Karpas-422 (cell line): ENCODE results near the gene IFT25. TPM values are rescaled to one million over a fixed set of nuclear protein-coding genes. Genes with fewer than 3 reads are reported as not detected.
A peak's percentile ranks its signal among the peaks of the same experiment; 100 is the strongest.

Experiments
- DNase-seq: peaks from one replicate; pipeline ENCODE4 v3.0.0-alpha.2; 2015
- H2AFZ ChIP-seq: fragments of 200-600 bp; sonication (generic); 2 replicates; pipeline ENCODE4 v1.6.1; 2014; ENCODE audit warnings: antibody characterized with exemption, low read length, mixed read lengths
- H3K27ac ChIP-seq: fragments of 200-600 bp; sonication (generic); 2 replicates; pipeline ENCODE4 v1.5.1; 2014; ENCODE audit warnings: mild to moderate bottlenecking, low read length, moderate library complexity
- H3K27me3 ChIP-seq: fragments of 200-600 bp; sonication (generic); 2 replicates; pipeline ENCODE4 v1.6.1; 2014; ENCODE audit warnings: low read length, mixed read lengths
- H3K36me3 ChIP-seq: fragments of 200-600 bp; sonication (generic); 2 replicates; pipeline ENCODE4 v1.6.1; 2014; ENCODE audit warnings: low read length, mixed read lengths; ENCODE audit not compliant: insufficient read depth
- H3K4me1 ChIP-seq: fragments of 200-600 bp; sonication (generic); 2 replicates; pipeline ENCODE4 v1.6.1; 2014; ENCODE audit warnings: mild to moderate bottlenecking, low read length, mixed read lengths
- H3K4me2 ChIP-seq: fragments of 200-600 bp; sonication (generic); 2 replicates; pipeline ENCODE4 v1.6.1; 2014; ENCODE audit warnings: low read length, low read depth, mild to moderate bottlenecking; ENCODE audit not compliant: poor library complexity, severe bottlenecking
- H3K4me3 ChIP-seq: fragments of 200-600 bp; sonication (generic); 2 replicates; pipeline ENCODE4 v1.5.1; 2014; ENCODE audit warnings: mild to moderate bottlenecking, antibody characterized with exemption, low read length, mixed read lengths
- H3K79me2 ChIP-seq: fragments of 200-600 bp; sonication (generic); 2 replicates; pipeline ENCODE4 v1.6.1; 2014; ENCODE audit warnings: mild to moderate bottlenecking, low read length, mixed read lengths
- H3K9ac ChIP-seq: fragments of 200-600 bp; sonication (generic); 2 replicates; pipeline ENCODE4 v1.6.0; 2014; ENCODE audit warnings: low read length
- H3K9me2 ChIP-seq: fragments of 200-600 bp; sonication (generic), shearing (Covaris generic); replicated peaks from 2 replicates; pipeline ENCODE4 v1.6.0; 2014; ENCODE audit warnings: mild to moderate bottlenecking, low read length, moderate library complexity; ENCODE audit not compliant: insufficient read depth
- H3K9me3 ChIP-seq: fragments of 300-700, 200-600 bp; sonication (generic); 2 replicates; pipeline ENCODE4 v1.6.1; 2014; ENCODE audit warnings: low read length, mixed read lengths
- H4K20me1 ChIP-seq: fragments of 200-600 bp; sonication (generic); 2 replicates; pipeline ENCODE4 v1.6.1; 2014; ENCODE audit warnings: mild to moderate bottlenecking, antibody characterized with exemption, low read length, low read depth; ENCODE audit not compliant: insufficient read depth
- total RNA-seq: library from RNA; depleted of rRNA; stranded (reverse); fragments of >200 nt; shearing (Covaris generic); gene quantifications from 2 replicates; pipeline ENCODE4 v1.2.3, GENCODE V29; 2014; ENCODE audit warnings: low replicate concordance

The IFT25 gene
- total RNA-seq, 1 experiment from 2014 or later = 102 TPM

GRCh38 chr1:53905509-53905908, 40.0 kb downstream of the IFT25 start:
- H3K9ac ChIP-seq = no peak overlapping the region
- H3K4me1 ChIP-seq = peaks cover 17% of the 10 kb centered on the region
- DNase-seq = no peak
- no peak overlapping the region for H3K4me2 ChIP-seq
- H3K79me2 ChIP-seq = no peaks in the 10 kb centered on the region
- no peaks in the 10 kb centered on the region for H3K27me3 ChIP-seq
- no peak overlapping the region for H3K4me3 ChIP-seq
- no peak overlapping the region for H2AFZ ChIP-seq
- H4K20me1 ChIP-seq = no peaks in the 10 kb centered on the region
- no peaks in the 10 kb centered on the region for H3K9me2 ChIP-seq
- no peak overlapping the region for H3K27ac ChIP-seq
- H3K9me3 ChIP-seq = no peaks in the 10 kb centered on the region
- no peaks in the 10 kb centered on the region for H3K36me3 ChIP-seq

GRCh38 chr1:53902235-53903138, 43.0 kb downstream of the IFT25 start:
- Histone ChIP-seq H3K4me3 (no peak overlapping the region), H2AFZ (no peak overlapping the region), H3K9me3 (no peaks in the 10 kb centered on the region), H3K9me2 (no peaks in the 10 kb centered on the region), H3K9ac (no peak overlapping the region), H3K4me1 (peaks cover 17% of the 10 kb centered on the region), H3K4me2 (no peak overlapping the region), H3K79me2 (no peaks in the 10 kb centered on the region), H3K36me3 (no peaks in the 10 kb centered on the region), H4K20me1 (no peaks in the 10 kb centered on the region), H3K27ac (no peak overlapping the region), H3K27me3 (no peaks in the 10 kb centered on the region)
- no peak for DNase-seq

- Histone ChIP-seq H4K20me1 (no peaks in the 10 kb centered on the region), H3K79me2 (no peaks in the 10 kb centered on the region), H3K27ac (no peak overlapping the region), H3K4me3 (no peak overlapping the region), H3K36me3 (no peaks in the 10 kb centered on the region), H3K9me2 (no peaks in the 10 kb centered on the region), H3K9ac (no peak overlapping the region), H3K27me3 (no peaks in the 10 kb centered on the region), H3K9me3 (no peaks in the 10 kb centered on the region), H2AFZ (no peak overlapping the region), H3K4me2 (no peak overlapping the region), H3K4me1 (peaks cover 16% of the 10 kb centered on the region)
- DNase-seq = no peak
Measured at GRCh38 chr1:53899708-53900107, 45.8 kb downstream of the IFT25 start.

- H3K4me1 ChIP-seq = peaks cover 11% of the 10 kb centered on the region
- no peak overlapping the region for H3K4me3 ChIP-seq
- no peaks in the 10 kb centered on the region for H3K79me2 ChIP-seq
- DNase-seq = no peak
- H3K9ac ChIP-seq = no peak overlapping the region
- no peaks in the 10 kb centered on the region for H3K9me3 ChIP-seq
- H4K20me1 ChIP-seq = no peaks in the 10 kb centered on the region
- H3K36me3 ChIP-seq = no peaks in the 10 kb centered on the region
- no peak overlapping the region for H3K4me2 ChIP-seq
- H3K27ac ChIP-seq = no peak overlapping the region
- no peak overlapping the region for H2AFZ ChIP-seq
- H3K9me2 ChIP-seq = no peaks in the 10 kb centered on the region
- H3K27me3 ChIP-seq = no peaks in the 10 kb centered on the region
Measured at GRCh38 chr1:53899206-53899628, 46.3 kb downstream of the IFT25 start.

- H3K9me2 ChIP-seq = no peaks in the 10 kb centered on the region
- H3K4me3 ChIP-seq = no peak overlapping the region
- H3K9me3 ChIP-seq = no peaks in the 10 kb centered on the region
- no peaks in the 10 kb centered on the region for H3K36me3 ChIP-seq
- H3K9ac ChIP-seq = no peak overlapping the region
- H3K4me1 ChIP-seq = peaks cover 5% of the 10 kb centered on the region
- H4K20me1 ChIP-seq = no peaks in the 10 kb centered on the region
- no peaks in the 10 kb centered on the region for H3K79me2 ChIP-seq
- H3K4me2 ChIP-seq = no peak overlapping the region
- DNase-seq = no peak
- no peaks in the 10 kb centered on the region for H3K27me3 ChIP-seq
- H3K27ac ChIP-seq = no peak overlapping the region
- H2AFZ ChIP-seq = no peak overlapping the region
Measured at GRCh38 chr1:53896635-53897229, 48.8 kb downstream of the IFT25 start.

GRCh38 chr1:53895421-53895820, 50.1 kb downstream of the IFT25 start:
- no peaks in the 10 kb centered on the region for H3K9me2 ChIP-seq
- H3K4me3 ChIP-seq = no peak overlapping the region
- H3K27me3 ChIP-seq = no peaks in the 10 kb centered on the region
- no peak overlapping the region for H3K27ac ChIP-seq
- H3K9me3 ChIP-seq = no peaks in the 10 kb centered on the region
- no peak for DNase-seq
- no peaks in the 10 kb centered on the region for H3K79me2 ChIP-seq
- H3K4me1 ChIP-seq = peaks cover 14% of the 10 kb centered on the region
- no peaks in the 10 kb centered on the region for H3K36me3 ChIP-seq
- no peak overlapping the region for H3K4me2 ChIP-seq
- no peak overlapping the region for H2AFZ ChIP-seq
- H4K20me1 ChIP-seq = no peaks in the 10 kb centered on the region
- H3K9ac ChIP-seq = no peak overlapping the region

- Histone ChIP-seq H3K9me3 (no peaks in the 10 kb centered on the region), H3K4me3 (no peak overlapping the region), H3K9me2 (no peaks in the 10 kb centered on the region), H2AFZ (no peak overlapping the region), H3K79me2 (no peaks in the 10 kb centered on the region), H4K20me1 (no peaks in the 10 kb centered on the region), H3K9ac (no peak overlapping the region), H3K4me2 (no peak overlapping the region), H3K27ac (no peak overlapping the region), H3K4me1 (peaks cover 19% of the 10 kb centered on the region), H3K27me3 (no peaks in the 10 kb centered on the region), H3K36me3 (no peaks in the 10 kb centered on the region)
- DNase-seq = no peak
Measured at GRCh38 chr1:53894644-53895043, 50.9 kb downstream of the IFT25 start.

- Histone ChIP-seq H3K27ac (no peak within 1 kb of the TSS), H3K36me3 (no peaks in the 10 kb centered on the region), H3K27me3 (no peaks in the 10 kb centered on the region), H3K9me3 (no peaks in the 10 kb centered on the region), H3K9me2 (no peaks in the 10 kb centered on the region), H4K20me1 (no peaks in the 10 kb centered on the region), H3K4me3 (no peak within 1 kb of the TSS), H3K9ac (no peak within 1 kb of the TSS), H3K4me1 (peaks cover 21% of the 10 kb centered on the region), H3K4me2 (no peak within 1 kb of the TSS), H2AFZ (peak within 1 kb of the TSS; percentile 61; the same call in 1 of the 2 replicates), H3K79me2 (peaks cover 3% of the 10 kb centered on the region)
- DNase-seq = no peak
Measured at GRCh38 chr1:53893999-53894636, 51.4 kb downstream of the IFT25 start, which contains the start of gene DIO1. DIO1 (plus strand) TSS chr1:53894187; CDS start chr1:53894211, 24 bp downstream.
